Heart left ventricle (tissue), 13 donors: ENCODE results near the gene CWC27.

Source experiments
- CTCF ChIP-seq, 12 donors: fragments of 200-600 bp; sonication (generic) in 4 of 12; IDR thresholded peaks; one replicate each; pipeline versions ENCODE4 v1.5.0 to v1.8.0; 2018 to 2022; ENCODE audit warnings: antibody characterized with exemption in 12 of 12, mild to moderate bottlenecking in 5 of 12
- POLR2A ChIP-seq, 2 donors: fragments of 450-650 bp; IDR thresholded peaks; one replicate each; pipeline ENCODE4 v1.6.1; 2017; ENCODE audit warnings: antibody characterized with exemption in 2 of 2, mild to moderate bottlenecking in 2 of 2, moderate library complexity in 2 of 2
- donor health status: ischemic (EF 13 %, LVEDD 7.1; RV severe dilation, severe dysfunction).
- donor health status: DM: no; HTN: yes; CAD: no.
- donor health status: DM: no; HTN: no; CAD: no.
- donor health status: ischemic (EF 25% LVEDD 6.9; RV normal size, moderate dysfunction).
- donor health status: ischemic (EF 25% LVEDD 5.7; RV mildly dilated, moderate dysfunction).
- donor health status: ischemic (EF 35%, LVEDD 5.7; RV mildly dilated, moderate dysfunction).
- donor health status: nonischemic (EF 11% LVEDD 7.7; RV severe dilation, severe dysfunction).
- donor health status: DM: yes; HTN: yes; CAD: no.
- donor health status: PGD.
- donor health status: ischemic (EF 29% LVEDD 5.4; RV normal size, mild dysfunction).
- donor health status: nonischemic (EF 23%, LVEDD 6.1; RV moderate dilation, normal function).

- TF ChIP-seq CTCF (IDR thresholded peaks at IDR 0.05) = no peak
- no peak for TF ChIP-seq POLR2A (IDR thresholded peaks at IDR 0.05)
These were observed 23.8 kb upstream of the CWC27 start for GRCh38 chr5:64744914-64745313.
